H9 (cell line): ENCODE measurements around the gene SEMA3C. TPM values are rescaled to one million over a fixed set of nuclear protein-coding genes. Genes with fewer than 3 reads are reported as not detected.

ENCODE experiments used
- DNase-seq: peaks from one replicate; pipeline ENCODE4 v3.0.0-alpha.2; 2017
- H2AFZ ChIP-seq: one replicate; pipeline ENCODE4 v1.6.1; 2013; ENCODE audit warnings: mild to moderate bottlenecking, low read length, control low read depth, moderate library complexity
- H2AK5ac ChIP-seq: 2 replicates; pipeline ENCODE4 v1.6.1; 2013; ENCODE audit warnings: low read length, control low read depth, mixed read lengths; ENCODE audit not compliant: insufficient read length
- H2BK120ac ChIP-seq: one replicate; pipeline ENCODE4 v1.6.1; 2013; ENCODE audit warnings: low read depth, mild to moderate bottlenecking, low read length, control low read depth, inconsistent platforms; ENCODE audit not compliant: poor library complexity, severe bottlenecking
- H2BK12ac ChIP-seq: 2 replicates; pipeline ENCODE4 v1.6.1; 2013; ENCODE audit warnings: low read length, control low read depth, mixed read lengths, low read depth; ENCODE audit not compliant: insufficient read length
- H2BK15ac ChIP-seq: 2 replicates; pipeline ENCODE4 v1.6.1; 2013; ENCODE audit warnings: low read depth, low read length, control low read depth
- H2BK20ac ChIP-seq: one replicate; pipeline ENCODE4 v1.6.1; 2013; ENCODE audit warnings: low read depth, mild to moderate bottlenecking, low read length, control low read depth, inconsistent platforms; ENCODE audit not compliant: poor library complexity, severe bottlenecking
- H2BK5ac ChIP-seq: 2 replicates; pipeline ENCODE4 v1.6.1; 2013; ENCODE audit warnings: low read length, control low read depth, mixed read lengths; ENCODE audit not compliant: insufficient read length
- H3K14ac ChIP-seq: 2 replicates; pipeline ENCODE4 v1.6.1; 2013; ENCODE audit warnings: low read length, control low read depth; ENCODE audit not compliant: insufficient read depth
- H3K18ac ChIP-seq: 2 replicates; pipeline ENCODE4 v1.6.1; 2013; ENCODE audit warnings: low read depth, mild to moderate bottlenecking, mixed read lengths, low read length, control low read depth; ENCODE audit not compliant: insufficient read length
- H3K23ac ChIP-seq: 2 replicates; pipeline ENCODE4 v1.6.1; 2013; ENCODE audit warnings: low read length, control low read depth, mixed read lengths, low read depth; ENCODE audit not compliant: insufficient read length
- H3K23me2 ChIP-seq: 2 replicates; pipeline ENCODE4 v1.6.1; 2013; ENCODE audit warnings: low read depth, mild to moderate bottlenecking, mixed read lengths, low read length, control low read depth; ENCODE audit not compliant: insufficient read length, poor library complexity, severe bottlenecking
- H3K27ac ChIP-seq: 2 replicates; pipeline ENCODE4 v1.5.1; 2013; ENCODE audit warnings: low read length, control low read depth, mixed read lengths, low read depth; ENCODE audit not compliant: insufficient read length
- H3K27me3 ChIP-seq: 2 replicates; pipeline ENCODE4 v1.6.1; 2013; ENCODE audit warnings: low read length, control low read depth, inconsistent platforms; ENCODE audit not compliant: insufficient read depth
- H3K4ac ChIP-seq: 2 replicates; pipeline ENCODE4 v1.6.1; 2013; ENCODE audit warnings: low read depth, mild to moderate bottlenecking, control low read depth, inconsistent platforms, low read length, moderate library complexity
- H3K4me1 ChIP-seq: 2 replicates; pipeline ENCODE4 v1.6.1; 2013; ENCODE audit warnings: low read length, control low read depth, inconsistent platforms; ENCODE audit not compliant: insufficient read depth
- H3K4me2 ChIP-seq: 2 replicates; pipeline ENCODE4 v1.6.1; 2013; ENCODE audit warnings: low read length, control low read depth, mixed read lengths; ENCODE audit not compliant: insufficient read length, insufficient read depth
- H3K56ac ChIP-seq: 2 replicates; pipeline ENCODE4 v1.6.1; 2013; ENCODE audit warnings: low read depth, mild to moderate bottlenecking, mixed read lengths, low read length, control low read depth; ENCODE audit not compliant: insufficient read length
- H3K79me1 ChIP-seq: 2 replicates; pipeline ENCODE4 v1.6.1; 2013; ENCODE audit warnings: low read depth, mild to moderate bottlenecking, moderate library complexity, low read length, control low read depth, inconsistent platforms; ENCODE audit not compliant: insufficient read depth, poor library complexity, severe bottlenecking
- H3K79me2 ChIP-seq: 2 replicates; pipeline ENCODE4 v1.6.1; 2013; ENCODE audit warnings: low read length, control low read depth, inconsistent platforms; ENCODE audit not compliant: insufficient read depth
- H3K9ac ChIP-seq: 2 replicates; pipeline ENCODE4 v1.6.1; 2013; ENCODE audit warnings: low read length, control low read depth, mixed read lengths; ENCODE audit not compliant: insufficient read length; ENCODE audit errors: extremely low read depth
- H3K9me3 ChIP-seq: one replicate; pipeline ENCODE4 v1.6.1; 2013; ENCODE audit warnings: low read depth, low read length, inconsistent platforms; ENCODE audit not compliant: control insufficient read depth
- H3T11ph ChIP-seq: one replicate; pipeline ENCODE4 v1.6.1; 2013; ENCODE audit warnings: mild to moderate bottlenecking, low read length, control low read depth, inconsistent platforms
- H4K20me1 ChIP-seq: one replicate; pipeline ENCODE4 v1.6.1; 2013; ENCODE audit not compliant: control insufficient read depth, insufficient read length, insufficient read depth
- H4K5ac ChIP-seq: 2 replicates; pipeline ENCODE4 v1.6.1; 2013; ENCODE audit warnings: low read depth, mild to moderate bottlenecking, mixed read lengths, low read length, control low read depth; ENCODE audit not compliant: insufficient read length
- H4K8ac ChIP-seq: replicated peaks from 2 replicates; pipeline ENCODE4 v1.6.1; 2013; ENCODE audit warnings: low read length, control low read depth, mixed read lengths, low read depth; ENCODE audit not compliant: insufficient read length
- H4K91ac ChIP-seq: 2 replicates; pipeline ENCODE4 v1.6.1; 2013; ENCODE audit warnings: low read depth, mild to moderate bottlenecking, moderate library complexity, mixed read lengths, low read length, control low read depth; ENCODE audit not compliant: insufficient read length
- H3K27ac Mint-ChIP-seq, 3 experiments: 2 replicates in 2 of 3; 3 replicates in 1 of 3; pipeline ENCODE4 v1.8.0; 2020 to 2021; ENCODE audit warnings: mixed read lengths in 3 of 3, mild to moderate bottlenecking in 1 of 3, moderate library complexity in 1 of 3
- H3K27me3 Mint-ChIP-seq: 2 replicates; pipeline ENCODE4 v1.8.0; 2021; ENCODE audit warnings: low read depth, mild to moderate bottlenecking, moderate library complexity, mixed read lengths
- H3K36me3 Mint-ChIP-seq, 3 experiments: 2 replicates in 2 of 3; 3 replicates in 1 of 3; pipeline ENCODE4 v1.8.0; 2020 to 2021; ENCODE audit warnings: low read depth in 3 of 3, mixed read lengths in 3 of 3; ENCODE audit not compliant: insufficient read depth in 1 of 3
- H3K4me1 Mint-ChIP-seq, 2 experiments: 2 replicates each; pipeline ENCODE4 v1.8.0; 2020; ENCODE audit warnings: mixed read lengths in 2 of 2
- H3K4me3 Mint-ChIP-seq, 2 experiments: 2 replicates in 1 of 2; 3 replicates in 1 of 2; pipeline ENCODE4 v1.8.0; 2020 to 2021; ENCODE audit warnings: mild to moderate bottlenecking in 2 of 2, mixed read lengths in 2 of 2, moderate library complexity in 1 of 2
- H3K9me3 Mint-ChIP-seq, 2 experiments: 2 replicates in 1 of 2; 3 replicates in 1 of 2; pipeline ENCODE4 v1.8.0; 2020; ENCODE audit warnings: mild to moderate bottlenecking in 2 of 2, mixed read lengths in 2 of 2, moderate library complexity in 1 of 2
- CTCF ChIP-seq: fragments of 200-600 bp; sonication (generic); conservative IDR thresholded peaks from 3 replicates; pipeline ENCODE4 v1.8.0; 2021; ENCODE audit warnings: antibody characterized with exemption, mild to moderate bottlenecking
- WGBS: extraction: QIAGEN DNeasy Blood & Tissue Kit; methylation state at CpG from one replicate; pipeline ENCODE4 v1.1.7; 2013; ENCODE audit warnings: missing lambda C conversion rate, low lambda C conversion rate, mixed read lengths; ENCODE audit not compliant: insufficient read length; ENCODE audit errors: extremely low coverage; 5-methylcytosine and 5-hydroxymethylcytosine counted together
- total RNA-seq: library from RNA; stranded (reverse); gene quantifications from 2 replicates; pipeline ENCODE4 v1.2.1, GENCODE V29; 2021

SEMA3C gene
- total RNA-seq, 1 experiment from 2014 or later = 1.6 TPM

GRCh38 chr7:80721883-80722615 lies 196.8 kb downstream of the SEMA3C start:
- DNase-seq = no peak

More at GRCh38 chr7:80721883-80722615, 196.8 kb downstream of the SEMA3C start:
- Histone ChIP-seq H2AK5ac (no peak overlapping the region), H2BK12ac (no peak overlapping the region), H3K4ac (no peak overlapping the region), H3K9me3 (no peaks in the 10 kb centered on the region), H4K8ac (no peak overlapping the region), H3K79me2 (no peaks in the 10 kb centered on the region), H3K23ac (no peak overlapping the region), H4K5ac (no peak overlapping the region), H3K23me2 (no peaks in the 10 kb centered on the region), H2BK5ac (no peak overlapping the region), H3K4me1 (peaks cover 11% of the 10 kb centered on the region), H2BK20ac (no peak overlapping the region), H2BK120ac (no peak overlapping the region), H4K91ac (no peak overlapping the region), H2AFZ (no peak overlapping the region), H3T11ph (no peak overlapping the region), H3K4me2 (no peak overlapping the region), H3K27ac (no peak overlapping the region), H3K18ac (no peak overlapping the region), H3K56ac (no peak overlapping the region), H3K14ac (no peak overlapping the region), H2BK15ac (no peak overlapping the region), H3K9ac (no peak overlapping the region), H3K79me1 (no peaks in the 10 kb centered on the region), H4K20me1 (no peaks in the 10 kb centered on the region), H3K27me3 (no peaks in the 10 kb centered on the region)
- peaks cover 40 to 50% of the 10 kb centered on the region in 2 experiments for H3K4me1 Mint-ChIP-seq
- peak overlapping the region; percentile 47 to 60 (median 53); a peak in 6 of 7 replicates for H3K27ac Mint-ChIP-seq
- no peaks in the 10 kb centered on the region for H3K36me3 Mint-ChIP-seq
- TF ChIP-seq CTCF = no peak
- H3K4me3 Mint-ChIP-seq = no peak overlapping the region
- no peaks in the 10 kb centered on the region; a peak in 1 of 5 replicates for H3K9me3 Mint-ChIP-seq
- WGBS = no CpG with 5 or more reads among the region's 3 CpGs
- H3K27me3 Mint-ChIP-seq = no peaks in the 10 kb centered on the region
